Measurements from ENCODE around the gene WDR86.

WDR86 gene

DNA sequence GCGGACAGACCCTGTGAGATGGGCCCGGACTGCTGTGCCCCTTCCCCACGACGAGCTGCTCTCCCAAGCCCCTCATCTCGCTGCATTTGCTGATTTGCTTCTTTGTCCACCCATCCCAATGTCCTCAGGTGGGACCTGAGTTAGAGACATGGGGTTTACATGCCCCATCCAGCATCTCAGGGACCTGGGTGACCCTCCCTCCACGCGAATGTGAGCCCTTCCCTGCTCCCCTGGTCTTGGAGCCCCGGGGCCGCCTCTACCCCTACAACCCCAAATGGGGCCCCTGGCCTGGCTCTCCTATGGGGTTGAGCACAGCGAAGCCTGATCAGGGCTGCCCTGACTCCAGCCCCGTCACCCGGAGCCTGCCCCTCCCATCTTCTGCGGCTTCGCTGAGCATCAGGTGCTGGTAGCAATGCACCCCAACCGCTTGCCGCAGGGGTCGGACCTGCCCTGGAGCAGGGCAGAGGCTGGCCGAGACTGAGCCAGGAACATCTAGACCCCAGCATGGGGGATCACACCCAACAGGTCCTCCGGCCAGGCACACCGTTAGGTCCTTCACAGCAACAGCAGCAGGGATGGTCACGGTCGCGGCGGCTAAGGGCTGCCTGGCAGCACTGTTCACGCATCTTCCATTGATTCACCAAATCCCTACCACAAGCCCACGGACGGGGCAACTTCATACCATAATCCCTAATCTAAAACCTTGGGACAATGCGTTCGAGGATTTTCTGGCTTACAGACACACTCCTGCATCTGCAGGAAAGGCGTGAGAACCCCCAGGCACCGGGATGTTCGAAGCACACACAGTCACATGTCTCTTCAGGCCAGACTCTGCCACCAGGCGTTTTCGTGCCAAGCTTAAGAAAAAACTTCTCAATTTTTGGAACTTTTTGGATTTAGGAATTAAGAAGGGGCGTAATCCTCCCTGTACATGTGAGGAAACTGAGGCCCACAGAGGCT, 15.5 kb downstream of the WDR86 start:
- Histone ChIP-seq H3K4me1 (ENCODE audit: control insufficient read depth, insufficient read depth, low read length, poor library complexity, severe bottlenecking) (peaks cover 17% of the 10 kb centered on the region), H3K4me3 (ENCODE audit: extremely low read depth, insufficient read depth, low read length, poor library complexity, severe bottlenecking) (no peak overlapping the region), H3K9me3 (ENCODE audit: control insufficient read depth, low read length) (no peaks in the 10 kb centered on the region), H3K27ac (ENCODE audit: low read depth, low read length, severe bottlenecking) (no peak overlapping the region), H3K36me3 (ENCODE audit: control insufficient read depth, insufficient read depth, low read length) (peaks cover 10% of the 10 kb centered on the region)
- WGBS, 2 experiments (ENCODE audit: insufficient coverage in 2 of 2) = 92 to 95% methylated on average over 30 to 33 of the region's 35 CpGs

DNA sequence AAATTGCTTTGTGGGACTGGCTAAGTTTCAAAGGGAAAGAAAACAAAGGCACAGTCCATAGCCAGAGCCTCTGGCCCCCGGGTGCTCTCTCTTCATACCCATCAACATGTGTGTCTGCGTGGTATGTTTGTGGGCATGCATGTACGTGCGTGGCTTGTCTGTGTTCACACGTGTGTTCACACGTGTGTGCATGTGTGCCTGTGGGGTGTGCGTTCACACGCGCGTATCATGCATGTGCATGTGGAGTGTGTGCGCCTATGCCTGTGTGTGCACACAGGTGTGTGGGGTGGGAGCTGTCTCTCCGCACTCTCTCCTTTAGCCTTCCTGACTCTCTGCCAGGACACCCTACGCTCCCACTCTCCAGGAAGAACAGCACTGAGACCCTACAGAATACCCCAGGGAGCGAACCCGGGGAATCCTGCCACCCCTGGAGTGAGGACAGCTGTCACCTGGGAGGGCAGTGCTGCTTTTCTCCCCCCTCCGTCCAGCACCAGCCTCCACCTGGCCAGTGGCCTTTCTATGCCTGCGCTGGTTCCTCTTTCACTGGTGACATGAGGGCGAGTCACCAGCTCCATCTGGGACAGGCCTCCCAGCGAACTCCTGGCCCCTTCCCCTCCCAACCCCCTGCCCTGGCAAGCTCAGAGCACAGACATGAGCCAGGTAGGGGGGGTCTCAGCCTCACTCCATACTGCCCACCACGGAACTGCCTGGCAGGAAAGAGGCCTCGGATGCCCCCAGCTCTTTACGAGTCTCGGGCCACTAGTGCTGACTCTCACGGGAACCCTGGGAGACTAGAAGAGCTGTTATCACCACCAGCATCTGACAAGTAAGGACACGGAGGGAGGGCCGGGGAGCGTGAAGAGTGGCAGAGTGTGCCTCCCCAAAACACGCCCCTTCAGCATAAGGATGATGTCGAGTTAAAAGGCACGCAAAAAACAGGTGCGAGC, 16.5 kb downstream of the WDR86 start:
- Histone ChIP-seq H3K4me1 (ENCODE audit: control insufficient read depth, insufficient read depth, low read length, poor library complexity, severe bottlenecking) (peaks cover 15% of the 10 kb centered on the region), H3K9me3 (ENCODE audit: control insufficient read depth, low read length) (no peaks in the 10 kb centered on the region), H3K4me3 (ENCODE audit: extremely low read depth, insufficient read depth, low read length, poor library complexity, severe bottlenecking) (no peak overlapping the region), H3K36me3 (ENCODE audit: control insufficient read depth, insufficient read depth, low read length) (peaks cover 13% of the 10 kb centered on the region), H3K27ac (ENCODE audit: low read depth, low read length, severe bottlenecking) (no peak overlapping the region)
- WGBS, 2 experiments (ENCODE audit: insufficient coverage in 2 of 2) = 88 to 95% methylated on average over 24 to 28 of the region's 31 CpGs

DNA sequence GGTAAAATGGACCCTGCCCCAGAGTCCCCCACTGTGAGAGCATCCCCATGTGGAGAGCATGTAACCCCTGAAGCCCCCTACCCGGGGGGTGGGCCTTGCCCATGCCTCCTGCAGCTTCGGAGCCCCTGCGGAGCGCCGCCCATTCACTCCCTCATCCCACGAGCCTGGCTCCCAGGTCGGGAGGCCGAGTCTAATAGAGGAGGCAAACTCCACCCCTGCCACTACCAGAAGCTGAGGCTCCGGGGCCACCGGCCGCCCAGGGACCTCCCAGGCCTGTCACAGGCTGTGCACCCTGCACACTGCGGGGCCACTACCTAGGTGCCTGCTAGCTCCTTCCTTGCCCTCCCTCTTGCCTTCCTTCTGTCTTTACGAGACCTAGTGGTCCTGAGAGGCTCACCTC, 17.4 kb downstream of the WDR86 start:
- no peak overlapping the region for H3K27ac ChIP-seq (ENCODE audit: low read depth, low read length, severe bottlenecking)
- no peak overlapping the region for H3K4me3 ChIP-seq (ENCODE audit: extremely low read depth, insufficient read depth, low read length, poor library complexity, severe bottlenecking)
- WGBS, 2 experiments (ENCODE audit: insufficient coverage in 2 of 2) = 92 to 96% methylated on average over 3 to 12 of the region's 13 CpGs
- no peaks in the 10 kb centered on the region for H3K9me3 ChIP-seq (ENCODE audit: control insufficient read depth, low read length)
- peaks cover 8% of the 10 kb centered on the region for H3K36me3 ChIP-seq (ENCODE audit: control insufficient read depth, insufficient read depth, low read length)
- H3K4me1 ChIP-seq (ENCODE audit: control insufficient read depth, insufficient read depth, low read length, poor library complexity, severe bottlenecking) = peaks cover 15% of the 10 kb centered on the region

DNA sequence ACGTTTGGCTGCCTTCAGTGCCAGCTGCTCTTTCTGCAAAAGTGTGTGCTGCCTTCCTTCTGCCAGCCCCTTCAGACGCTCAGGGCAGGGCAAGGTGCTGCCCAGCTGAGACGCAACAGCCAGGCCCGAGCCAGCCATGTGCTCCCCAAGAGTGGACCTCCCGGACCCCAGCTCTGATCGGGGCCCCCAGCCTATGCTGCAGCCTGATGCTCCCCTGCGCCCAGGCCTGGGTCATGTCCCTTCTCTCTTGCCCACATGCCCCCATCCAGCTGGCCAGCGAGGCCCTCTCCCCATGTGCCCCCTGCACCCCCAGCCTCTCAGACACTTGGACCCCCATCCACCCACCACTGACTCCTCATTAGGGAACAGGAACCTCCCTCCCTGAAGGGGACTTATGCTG, 17.8 kb downstream of the WDR86 start:
- Histone ChIP-seq H3K9me3 (ENCODE audit: control insufficient read depth, low read length) (no peaks in the 10 kb centered on the region), H3K4me1 (ENCODE audit: control insufficient read depth, insufficient read depth, low read length, poor library complexity, severe bottlenecking) (peaks cover 15% of the 10 kb centered on the region)
- 94 to 98% methylated on average over 4 to 7 of the region's 8 CpGs for WGBS, 2 experiments (ENCODE audit: insufficient coverage in 2 of 2)

DNA sequence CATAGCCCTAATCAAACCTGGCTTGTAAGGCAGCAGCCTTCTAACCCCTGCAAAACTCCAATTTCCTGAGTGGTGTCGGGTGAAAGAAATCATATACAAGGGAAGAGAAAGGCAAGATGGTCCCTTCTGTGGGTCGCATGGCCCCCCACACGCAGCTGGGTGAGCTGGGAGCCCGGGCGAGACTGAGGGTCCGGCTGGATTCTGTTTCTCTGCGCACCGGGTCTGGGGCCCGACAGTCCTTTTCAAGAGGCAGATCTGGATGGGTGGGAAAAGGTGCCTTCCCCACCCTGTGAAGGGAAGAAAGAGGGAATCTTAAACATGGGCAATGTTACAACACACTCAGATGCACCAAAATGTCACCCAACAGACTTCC, 18.5 kb downstream of the WDR86 start:
- WGBS, 2 experiments (ENCODE audit: insufficient coverage in 2 of 2) = 95 to 98% methylated on average over 8 of the region's 9 CpGs
- Histone ChIP-seq H3K4me1 (ENCODE audit: control insufficient read depth, insufficient read depth, low read length, poor library complexity, severe bottlenecking) (peaks cover 15% of the 10 kb centered on the region), H3K27ac (ENCODE audit: low read depth, low read length, severe bottlenecking) (no peak overlapping the region), H3K36me3 (ENCODE audit: control insufficient read depth, insufficient read depth, low read length) (peaks cover 8% of the 10 kb centered on the region), H3K4me3 (ENCODE audit: extremely low read depth, insufficient read depth, low read length, poor library complexity, severe bottlenecking) (no peak overlapping the region), H3K9me3 (ENCODE audit: control insufficient read depth, low read length) (no peaks in the 10 kb centered on the region)

More for the DNA sequence above, 17.8 kb downstream of the WDR86 start:
- Histone ChIP-seq H3K27ac (ENCODE audit: low read depth, low read length, severe bottlenecking) (no peak overlapping the region), H3K36me3 (ENCODE audit: control insufficient read depth, insufficient read depth, low read length) (peaks cover 8% of the 10 kb centered on the region), H3K4me3 (ENCODE audit: extremely low read depth, insufficient read depth, low read length, poor library complexity, severe bottlenecking) (no peak overlapping the region)

DNA sequence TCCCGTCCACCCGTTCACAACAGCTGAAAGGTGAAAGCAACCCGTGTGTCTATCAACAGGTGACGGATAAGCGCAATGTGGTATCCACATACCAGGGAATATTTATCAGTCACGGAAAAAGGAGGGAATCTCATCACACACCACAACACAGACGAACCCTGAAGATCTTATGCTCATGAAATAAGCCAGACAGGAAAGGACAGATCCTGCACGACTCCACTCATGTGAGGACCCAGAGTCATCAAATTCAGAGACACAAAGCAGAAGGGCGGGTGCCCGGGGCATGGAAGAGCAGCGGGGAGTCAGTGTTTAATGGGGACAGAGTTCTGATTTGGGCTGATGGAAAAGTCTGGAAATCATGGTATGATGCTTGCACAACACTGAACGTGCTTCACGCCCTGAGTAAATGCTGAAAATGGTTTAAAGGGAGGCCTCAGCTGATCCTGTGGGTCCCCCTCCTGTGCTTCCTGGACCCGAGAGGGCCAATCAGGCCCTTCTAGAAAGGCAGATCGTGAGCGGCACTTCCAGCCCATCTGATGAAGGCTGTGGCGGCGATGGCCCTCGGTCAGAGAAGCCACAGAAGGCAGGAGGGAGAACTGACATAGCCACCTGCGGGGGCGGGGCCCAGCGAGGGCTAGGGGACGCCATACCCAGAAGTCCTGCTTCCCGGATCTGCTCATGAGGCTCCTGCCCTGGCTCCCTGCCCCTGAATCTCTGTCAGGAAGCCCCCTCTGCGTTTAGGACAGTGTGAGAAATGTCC, 19.1 kb downstream of the WDR86 start:
- Histone ChIP-seq H3K36me3 (ENCODE audit: control insufficient read depth, insufficient read depth, low read length) (peaks cover 8% of the 10 kb centered on the region), H3K9me3 (ENCODE audit: control insufficient read depth, low read length) (no peaks in the 10 kb centered on the region), H3K4me1 (ENCODE audit: control insufficient read depth, insufficient read depth, low read length, poor library complexity, severe bottlenecking) (peaks cover 15% of the 10 kb centered on the region), H3K27ac (ENCODE audit: low read depth, low read length, severe bottlenecking) (no peak overlapping the region), H3K4me3 (ENCODE audit: extremely low read depth, insufficient read depth, low read length, poor library complexity, severe bottlenecking) (no peak overlapping the region)
- WGBS, 2 experiments (ENCODE audit: insufficient coverage in 2 of 2) = 90% methylated on average over 19 to 22 of the region's 25 CpGs

DNA sequence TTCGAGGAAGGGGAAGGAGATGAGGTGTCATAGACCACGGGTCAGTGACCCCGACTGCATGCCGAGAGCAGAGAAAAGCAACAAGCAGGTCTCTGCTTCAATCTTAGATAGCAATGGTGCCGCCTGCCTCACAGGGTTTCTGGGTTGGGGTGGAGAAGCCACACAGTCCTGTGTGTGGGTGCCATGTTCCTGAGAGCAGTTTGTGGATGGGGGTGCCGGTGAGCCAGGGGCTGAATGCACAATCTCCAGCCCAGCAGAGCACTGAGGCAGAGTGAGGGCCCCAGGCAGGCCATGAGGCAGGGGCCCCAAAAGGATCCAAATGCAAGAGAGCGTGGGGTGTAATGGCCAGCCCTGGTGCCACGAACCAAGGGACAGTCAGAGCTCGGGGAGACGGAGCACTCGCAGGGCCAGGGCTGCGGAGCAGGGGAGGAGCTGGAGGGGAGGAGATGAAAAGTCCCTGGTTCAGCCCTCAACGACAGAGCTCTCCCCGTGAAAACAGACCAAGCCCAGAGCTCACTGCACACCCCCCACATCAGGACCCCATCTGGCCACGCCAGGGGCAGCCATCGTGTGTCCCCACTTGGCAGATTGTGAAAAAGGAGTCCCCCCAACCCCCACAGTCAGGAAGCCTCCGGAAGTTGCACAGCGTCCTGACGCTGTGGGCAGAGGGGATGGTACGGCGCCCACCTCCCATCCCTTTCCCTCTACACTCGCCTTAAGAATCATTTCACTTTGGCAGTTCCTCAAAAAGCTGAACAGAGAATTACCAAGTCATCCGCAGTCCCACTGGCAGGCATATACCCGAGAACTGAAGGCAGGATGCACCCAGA, 19.9 kb downstream of the WDR86 start:
- no peak overlapping the region for H3K27ac ChIP-seq (ENCODE audit: low read depth, low read length, severe bottlenecking)
- no peak overlapping the region for H3K4me3 ChIP-seq (ENCODE audit: extremely low read depth, insufficient read depth, low read length, poor library complexity, severe bottlenecking)
- peaks cover 7% of the 10 kb centered on the region for H3K36me3 ChIP-seq (ENCODE audit: control insufficient read depth, insufficient read depth, low read length)
- H3K9me3 ChIP-seq (ENCODE audit: control insufficient read depth, low read length) = no peaks in the 10 kb centered on the region
- 93 to 96% methylated on average over 16 to 21 of the region's 24 CpGs for WGBS, 2 experiments (ENCODE audit: insufficient coverage in 2 of 2)
- peaks cover 12% of the 10 kb centered on the region for H3K4me1 ChIP-seq (ENCODE audit: control insufficient read depth, insufficient read depth, low read length, poor library complexity, severe bottlenecking)

DNA sequence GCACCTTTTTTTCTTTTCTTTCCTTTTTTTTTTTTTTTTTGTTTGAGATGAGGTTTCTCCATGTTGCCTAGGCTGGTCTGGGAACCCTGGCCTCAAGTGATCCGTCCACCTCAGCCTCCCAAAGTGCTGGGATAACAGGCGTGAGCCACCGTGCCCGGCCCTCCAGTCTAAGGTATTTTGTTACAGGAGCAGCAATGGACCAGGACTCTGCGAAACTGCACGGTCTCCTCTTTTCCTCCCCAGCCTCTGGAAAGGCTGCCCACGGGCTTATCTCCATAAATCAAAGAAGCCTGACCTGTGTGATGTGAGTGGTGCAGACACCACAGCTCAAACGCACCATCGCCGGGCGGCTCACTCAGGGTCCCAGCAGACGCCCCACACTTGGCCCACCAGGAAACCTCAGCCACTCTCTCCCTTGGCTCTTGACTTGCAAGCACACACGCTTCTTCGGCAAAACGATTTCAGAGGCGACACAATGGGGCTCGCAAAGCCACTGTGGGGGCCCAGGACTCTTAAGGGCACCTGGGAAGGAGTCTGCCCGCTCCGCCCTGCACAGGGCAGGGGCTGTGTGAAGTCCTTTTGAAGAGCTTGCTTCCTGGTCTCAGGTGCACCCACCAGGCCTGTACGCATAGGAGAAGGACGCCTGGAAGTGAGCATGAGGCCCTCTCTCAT, 20.6 kb downstream of the WDR86 start:
- 95 to 96% methylated on average over 13 to 14 of the region's 21 CpGs for WGBS, 2 experiments (ENCODE audit: insufficient coverage in 2 of 2)
- Histone ChIP-seq H3K4me3 (ENCODE audit: extremely low read depth, insufficient read depth, low read length, poor library complexity, severe bottlenecking) (no peak overlapping the region), H3K4me1 (ENCODE audit: control insufficient read depth, insufficient read depth, low read length, poor library complexity, severe bottlenecking) (peaks cover 8% of the 10 kb centered on the region), H3K9me3 (ENCODE audit: control insufficient read depth, low read length) (no peaks in the 10 kb centered on the region), H3K36me3 (ENCODE audit: control insufficient read depth, insufficient read depth, low read length) (peaks cover 2% of the 10 kb centered on the region), H3K27ac (ENCODE audit: low read depth, low read length, severe bottlenecking) (no peak overlapping the region)

DNA sequence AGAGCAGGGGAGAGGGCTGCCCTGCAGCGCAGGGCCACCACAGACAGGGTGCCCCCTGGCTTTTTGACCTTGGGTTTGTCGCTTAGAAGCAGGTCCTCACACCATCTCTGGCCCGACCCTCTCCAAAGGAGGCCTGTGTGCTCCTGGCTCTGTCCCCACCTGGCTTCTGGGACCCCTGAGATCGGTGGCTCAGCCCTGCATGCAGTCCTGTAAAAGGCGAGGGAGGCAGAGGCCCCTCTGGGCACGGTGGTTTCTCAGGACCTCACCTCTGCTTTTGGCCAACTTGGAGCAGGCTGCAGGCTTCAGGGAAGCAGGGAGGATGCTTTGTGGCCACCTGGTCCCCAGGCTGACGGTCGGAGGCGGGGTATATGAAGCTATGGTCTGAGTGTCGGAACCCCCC, 21.4 kb downstream of the WDR86 start:
- Histone ChIP-seq H3K4me1 (ENCODE audit: control insufficient read depth, insufficient read depth, low read length, poor library complexity, severe bottlenecking) (peaks cover 3% of the 10 kb centered on the region), H3K27ac (ENCODE audit: low read depth, low read length, severe bottlenecking) (no peak overlapping the region), H3K36me3 (ENCODE audit: control insufficient read depth, insufficient read depth, low read length) (peaks cover 2% of the 10 kb centered on the region), H3K9me3 (ENCODE audit: control insufficient read depth, low read length) (no peaks in the 10 kb centered on the region), H3K4me3 (ENCODE audit: extremely low read depth, insufficient read depth, low read length, poor library complexity, severe bottlenecking) (no peak overlapping the region)
- WGBS, 2 experiments (ENCODE audit: insufficient coverage in 2 of 2) = 76 to 87% methylated on average over 5 to 7 of the region's 10 CpGs
